Measurements from ENCODE around the gene BCAM.
"Not testable (repeated sequence)": the region's sequence is repeated elsewhere in the genome, so short reads cannot be mapped to it uniquely, and the experiment has no call there.

BCAM gene

DNA sequence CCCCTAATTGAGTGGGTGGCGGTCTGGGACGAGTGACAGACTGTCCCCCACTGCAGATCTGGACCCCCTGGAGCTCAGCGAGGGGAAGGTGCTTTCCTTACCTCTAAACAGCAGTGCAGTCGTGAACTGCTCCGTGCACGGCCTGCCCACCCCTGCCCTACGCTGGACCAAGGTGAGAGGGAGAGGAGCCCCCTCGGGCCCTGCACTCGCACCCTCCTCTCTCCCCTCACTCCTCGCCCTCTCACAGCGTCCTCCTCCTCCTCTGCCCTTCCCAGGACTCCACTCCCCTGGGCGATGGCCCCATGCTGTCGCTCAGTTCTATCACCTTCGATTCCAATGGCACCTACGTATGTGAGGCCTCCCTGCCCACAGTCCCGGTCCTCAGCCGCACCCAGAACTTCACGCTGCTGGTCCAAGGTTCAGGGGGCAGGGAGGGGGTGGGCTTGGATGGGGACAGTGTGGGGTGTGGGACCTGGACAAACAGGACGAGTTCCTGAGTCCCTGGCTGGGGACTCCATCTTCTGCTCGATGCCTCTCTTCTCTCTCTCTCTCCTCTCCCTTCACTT lies 9.6 kb downstream of the BCAM start:
- DNase-seq: no peak

DNA sequence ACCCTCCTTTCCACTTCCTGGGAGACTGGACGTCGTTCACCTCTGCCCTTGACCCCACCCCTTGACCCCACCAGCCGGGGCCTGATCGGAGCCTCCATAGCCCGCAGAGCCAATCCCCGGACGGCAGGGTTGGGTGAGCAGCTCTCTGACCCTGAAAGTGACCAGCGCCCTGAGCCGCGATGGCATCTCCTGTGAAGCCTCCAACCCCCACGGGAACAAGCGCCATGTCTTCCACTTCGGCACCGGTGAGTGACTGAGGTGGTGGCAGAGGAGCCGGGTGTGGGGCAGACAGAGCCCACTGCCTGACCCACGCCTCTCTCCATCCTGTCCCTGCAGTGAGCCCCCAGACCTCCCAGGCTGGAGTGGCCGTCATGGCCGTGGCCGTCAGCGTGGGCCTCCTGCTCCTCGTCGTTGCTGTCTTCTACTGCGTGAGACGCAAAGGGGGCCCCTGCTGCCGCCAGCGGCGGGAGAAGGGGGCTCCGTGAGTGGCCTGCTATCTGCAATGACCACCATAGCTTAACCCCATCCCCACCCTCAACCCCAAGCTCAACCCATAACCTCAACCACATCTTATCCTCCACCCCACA lies 10.4 kb downstream of the BCAM start:
- DNase-seq: no peak

DNA sequence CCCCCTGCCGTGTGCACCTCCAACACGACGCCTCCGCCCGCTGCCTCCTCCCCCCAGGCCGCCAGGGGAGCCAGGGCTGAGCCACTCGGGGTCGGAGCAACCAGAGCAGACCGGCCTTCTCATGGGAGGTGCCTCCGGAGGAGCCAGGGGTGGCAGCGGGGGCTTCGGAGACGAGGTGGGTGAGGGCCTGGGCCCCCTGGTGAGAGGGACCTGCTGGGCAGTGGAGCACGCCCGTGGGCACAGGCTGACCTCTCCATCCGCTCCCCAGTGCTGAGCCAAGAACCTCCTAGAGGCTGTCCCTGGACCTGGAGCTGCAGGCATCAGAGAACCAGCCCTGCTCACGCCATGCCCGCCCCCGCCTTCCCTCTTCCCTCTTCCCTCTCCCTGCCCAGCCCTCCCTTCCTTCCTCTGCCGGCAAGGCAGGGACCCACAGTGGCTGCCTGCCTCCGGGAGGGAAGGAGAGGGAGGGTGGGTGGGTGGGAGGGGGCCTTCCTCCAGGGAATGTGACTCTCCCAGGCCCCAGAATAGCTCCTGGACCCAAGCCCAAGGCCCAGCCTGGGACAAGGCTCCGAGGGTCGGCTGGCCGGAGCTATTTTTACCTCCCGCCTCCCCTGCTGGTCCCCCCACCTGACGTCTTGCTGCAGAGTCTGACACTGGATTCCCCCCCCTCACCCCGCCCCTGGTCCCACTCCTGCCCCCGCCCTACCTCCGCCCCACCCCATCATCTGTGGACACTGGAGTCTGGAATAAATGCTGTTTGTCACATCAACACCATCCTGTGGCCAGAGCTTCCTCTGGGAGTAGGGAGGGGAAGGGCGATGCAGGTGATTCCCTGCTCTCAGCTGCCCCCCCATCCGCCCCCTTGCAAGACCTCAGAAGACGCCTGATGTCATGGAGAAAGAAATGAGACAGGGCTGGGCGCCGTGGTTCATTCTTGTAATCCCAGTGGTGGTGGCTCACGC lies 12.0 kb downstream of the BCAM start:
- DNase-seq: no peak

DNA sequence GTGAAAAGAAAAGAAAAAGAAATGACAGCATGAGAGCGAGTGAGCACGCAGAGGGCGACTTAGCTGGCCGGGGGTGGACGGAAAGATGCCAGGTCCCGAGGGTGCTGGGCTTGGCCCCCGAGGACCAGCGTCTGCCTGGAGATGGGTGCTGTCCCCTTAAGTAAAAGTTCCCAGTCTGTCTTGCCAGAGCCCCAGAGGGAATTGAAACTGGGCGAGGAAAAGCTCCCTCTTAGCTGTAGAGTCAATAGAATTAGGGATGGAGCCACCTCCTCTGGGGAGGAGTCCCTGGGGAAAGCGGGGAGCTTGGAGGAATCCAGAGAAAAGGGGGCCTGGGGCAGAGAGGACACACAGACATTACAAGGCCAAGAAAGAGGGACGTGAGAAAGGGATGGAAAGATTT lies 13.3 kb downstream of the BCAM start:
- no peak for DNase-seq

DNA sequence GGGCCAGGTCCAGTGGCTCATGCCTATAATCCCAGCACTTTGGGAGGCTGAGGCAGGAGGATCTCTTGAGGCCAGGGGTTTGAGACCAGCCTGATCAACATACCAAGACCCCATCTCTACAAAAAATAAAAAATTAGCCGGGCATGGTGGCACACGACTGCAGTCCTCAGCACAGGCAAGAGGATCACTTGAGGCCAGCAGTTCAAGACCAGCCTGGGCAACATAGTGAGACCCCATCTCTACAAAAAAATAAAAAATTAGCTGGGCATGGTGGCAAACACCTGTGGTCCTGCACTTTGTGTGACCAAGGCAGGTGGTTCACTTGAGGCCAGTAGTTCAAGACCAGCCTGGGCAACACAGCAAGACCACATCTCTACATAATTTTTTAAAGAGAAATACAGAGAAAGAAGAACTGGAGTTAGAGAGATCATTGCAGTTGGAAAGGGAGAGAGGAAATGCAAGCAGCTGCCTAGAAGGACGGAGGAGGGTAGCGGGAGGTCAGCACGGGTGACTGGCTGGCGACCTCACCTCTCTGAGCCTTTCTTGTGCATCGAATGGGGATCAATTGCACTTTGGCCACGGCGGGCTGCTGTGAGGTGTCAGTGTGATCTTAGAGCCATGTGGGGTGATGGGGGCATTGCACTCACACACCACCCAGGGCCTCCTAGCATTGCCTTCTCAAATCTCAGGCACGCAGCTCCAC lies 13.9 kb downstream of the BCAM start:
- no peak for DNase-seq

DNA sequence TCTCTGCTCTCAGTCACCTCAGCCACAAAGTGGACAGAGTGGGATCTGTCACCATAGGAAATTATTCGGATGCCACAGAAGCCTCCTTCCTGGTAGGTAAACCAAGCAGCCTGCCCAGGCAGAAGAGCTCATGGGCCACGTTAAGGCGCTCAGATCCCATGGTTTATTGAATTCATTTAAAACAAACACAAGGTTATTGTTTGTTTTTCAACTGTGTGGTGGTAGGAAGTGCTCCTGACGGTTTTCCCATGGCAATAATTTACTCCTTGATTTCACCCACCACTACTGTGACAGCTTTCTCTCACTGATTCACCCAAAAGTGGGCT lies 14.4 kb downstream of the BCAM start:
- no peak for DNase-seq

DNA sequence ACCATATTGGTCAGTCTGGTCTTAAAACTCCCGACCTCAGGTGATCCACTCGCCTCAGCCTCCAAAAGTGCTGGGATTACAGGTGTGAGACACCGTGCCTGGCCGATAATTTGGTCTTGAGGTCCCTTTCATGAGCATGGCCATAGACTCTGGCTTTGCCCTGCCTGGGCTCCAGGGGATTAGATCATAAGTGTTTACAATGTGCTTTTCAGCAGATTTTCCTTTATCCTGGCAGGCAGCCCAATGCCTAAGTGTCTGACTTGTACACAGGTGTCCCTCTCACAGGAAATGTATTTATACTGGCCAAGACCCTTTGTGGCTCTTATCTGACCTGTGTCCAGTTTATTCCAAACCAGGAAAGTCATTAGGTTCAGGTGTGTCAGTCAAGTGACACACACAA lies 15.9 kb downstream of the BCAM start:
- DNase-seq: no peak

DNA sequence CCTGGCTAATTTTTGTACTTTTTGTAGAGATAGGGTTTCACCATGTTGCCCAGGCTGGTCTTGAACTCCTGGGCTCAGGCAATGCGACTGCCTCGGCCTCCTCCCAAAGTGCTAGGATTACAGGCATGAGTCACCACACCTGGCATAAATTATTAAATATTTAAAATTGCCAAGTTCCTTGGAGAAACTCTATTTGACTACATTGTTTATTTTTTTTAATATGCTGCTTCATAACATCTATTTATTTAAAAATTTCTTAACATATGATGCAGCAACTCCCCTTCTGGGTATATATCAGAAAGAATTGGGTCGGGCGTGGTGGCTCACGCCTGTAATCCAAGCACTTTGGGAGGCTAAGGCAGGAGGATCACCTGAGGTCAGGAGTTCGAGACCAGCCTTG lies 24.0 kb downstream of the BCAM start:
- DNase-seq: not testable (repeated sequence)

DNA sequence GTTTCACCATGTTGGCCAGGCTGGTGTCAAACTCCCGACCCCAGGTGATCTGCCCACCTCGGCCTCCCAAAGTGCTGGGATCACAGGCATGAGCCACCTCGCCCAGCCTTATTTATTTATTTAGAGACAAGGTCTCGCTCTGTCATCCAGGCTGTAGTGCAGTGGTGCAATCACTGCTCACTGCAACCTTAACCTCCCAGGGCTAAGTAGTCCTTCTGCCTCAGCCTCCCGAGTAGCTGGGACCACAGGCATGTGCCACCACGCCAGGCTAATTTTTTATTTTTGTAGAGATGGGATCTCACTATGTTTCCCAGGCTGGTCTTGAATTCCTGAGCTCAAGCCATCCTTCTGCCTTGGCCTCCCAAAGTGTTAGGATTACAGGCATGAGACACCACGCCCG lies 25.5 kb downstream of the BCAM start:
- DNase-seq: not testable (repeated sequence)

DNA sequence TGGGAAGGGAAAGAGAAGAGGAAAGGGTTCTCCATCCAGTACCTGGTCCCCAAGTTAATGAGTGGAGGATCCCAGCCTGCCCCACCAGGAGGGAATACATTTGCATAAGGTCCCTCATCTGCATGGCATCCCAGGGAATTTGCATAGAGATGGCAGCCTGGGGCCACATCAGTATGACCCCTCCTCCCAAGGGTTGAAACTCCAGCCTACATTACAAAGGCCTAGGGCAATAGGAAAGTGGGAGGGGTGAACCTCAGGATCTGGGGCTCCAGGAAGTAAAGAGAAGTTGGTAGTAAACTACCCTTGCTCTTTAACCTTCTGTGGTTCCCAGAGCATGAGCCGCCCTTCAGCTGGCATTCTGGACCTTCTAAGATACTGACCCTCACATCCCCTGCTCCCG lies 30.4 kb downstream of the BCAM start:
- DNase-seq: no peak

DNA sequence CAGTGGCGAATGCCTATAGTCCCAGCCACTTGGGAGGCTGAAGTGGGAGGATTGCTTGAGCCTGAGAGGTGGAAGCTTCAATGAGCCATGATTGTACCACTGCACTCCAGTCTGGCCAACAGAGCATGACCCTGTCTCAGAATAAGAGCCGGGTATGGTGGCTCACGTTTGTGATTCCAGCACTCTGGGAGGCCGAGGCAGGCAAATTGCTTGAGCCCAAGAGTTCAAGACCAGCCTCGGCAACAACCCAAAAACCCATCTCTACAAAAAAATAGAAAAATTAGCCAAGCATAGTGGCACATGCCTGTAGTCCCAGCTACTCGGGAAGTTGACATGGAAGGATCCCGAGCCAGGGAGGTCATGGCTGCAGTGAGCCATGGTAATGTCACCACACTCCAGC lies 31.9 kb downstream of the BCAM start:
- no peak for DNase-seq

DNA sequence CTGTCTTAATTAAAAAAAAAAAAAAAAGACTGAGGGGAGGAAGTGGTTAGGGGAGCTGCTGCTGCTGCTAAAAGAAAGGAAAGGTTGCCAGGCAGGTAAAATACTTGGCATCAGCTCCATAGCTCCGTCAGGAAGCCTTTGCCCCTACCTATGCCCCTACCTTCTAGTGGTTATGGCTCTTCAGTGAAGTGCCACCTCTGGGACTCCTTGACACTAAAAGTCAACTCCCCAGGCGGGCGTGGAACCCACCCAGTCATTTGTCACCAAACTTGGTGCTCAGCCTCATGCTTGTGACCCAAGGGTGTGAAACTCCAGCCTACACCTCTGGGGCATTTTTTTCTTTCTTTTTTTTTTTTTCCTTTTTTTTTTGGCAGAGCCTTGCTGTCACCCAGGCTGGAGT lies 32.3 kb downstream of the BCAM start:
- DNase-seq: no peak

DNA sequence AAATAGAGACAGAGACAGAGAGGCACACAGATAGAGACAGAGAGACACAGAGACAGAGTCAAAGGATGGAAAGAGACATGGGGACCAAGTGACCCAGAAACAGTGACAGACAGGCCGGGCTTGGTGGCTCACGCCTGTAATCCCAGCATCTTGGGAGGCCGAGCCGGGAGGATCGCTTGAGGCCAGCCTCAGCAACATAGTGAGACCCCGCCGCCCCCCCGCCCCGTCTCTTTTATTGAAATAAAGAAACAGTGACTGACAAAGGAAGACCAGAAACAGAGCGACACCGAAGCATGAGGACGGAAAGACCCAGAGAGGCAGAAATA lies 36.3 kb downstream of the BCAM start:
- no peak for DNase-seq

DNA sequence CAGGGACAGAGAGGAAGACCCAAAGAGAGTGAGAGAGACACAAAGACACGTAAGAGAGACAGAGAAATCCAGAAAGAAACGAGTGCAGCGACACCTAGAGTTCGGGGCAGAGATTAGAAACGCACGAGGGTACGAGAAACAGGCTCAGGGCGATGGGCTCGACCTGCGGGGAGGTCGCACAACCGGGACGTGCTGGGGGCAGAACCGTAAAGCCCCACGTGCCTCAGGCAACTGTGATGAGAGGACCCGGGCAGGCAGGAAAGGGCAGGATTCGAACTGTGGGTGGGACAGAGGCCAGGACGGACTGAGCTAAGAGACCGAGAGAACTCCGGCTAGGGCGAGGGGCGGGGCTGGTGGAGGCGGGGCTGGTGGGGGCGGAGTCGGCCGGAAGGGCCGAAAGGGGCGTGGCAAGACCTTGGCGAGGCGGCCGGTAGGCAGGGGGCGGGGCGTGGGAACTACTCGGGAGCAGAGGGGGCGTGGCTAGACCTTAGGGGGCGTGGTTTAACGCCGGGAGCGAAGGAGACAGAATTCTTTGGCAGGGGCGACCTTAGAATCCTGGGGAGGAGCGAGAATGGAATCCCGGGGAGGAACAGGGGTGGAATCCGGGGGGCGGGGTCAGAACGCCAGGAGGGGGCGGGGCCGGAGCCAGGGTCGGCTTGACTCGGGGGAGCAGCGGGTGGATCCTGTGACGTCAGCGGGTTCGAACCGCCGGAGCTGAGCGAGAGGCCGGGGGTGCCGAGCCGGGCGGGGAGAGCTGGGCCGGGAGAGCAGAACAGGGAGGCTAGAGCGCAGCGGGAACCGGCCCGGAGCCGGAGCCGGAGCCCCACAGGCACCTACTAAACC lies 36.9 kb downstream of the BCAM start, which contains the start of gene NECTIN2:
TSS of gene NECTIN2 (plus strand) at position 686 of the 843 bp plus-strand sequence. CDS start 229 bp downstream, outside the sequence.
- peak; percentile 88 for DNase-seq

DNA sequence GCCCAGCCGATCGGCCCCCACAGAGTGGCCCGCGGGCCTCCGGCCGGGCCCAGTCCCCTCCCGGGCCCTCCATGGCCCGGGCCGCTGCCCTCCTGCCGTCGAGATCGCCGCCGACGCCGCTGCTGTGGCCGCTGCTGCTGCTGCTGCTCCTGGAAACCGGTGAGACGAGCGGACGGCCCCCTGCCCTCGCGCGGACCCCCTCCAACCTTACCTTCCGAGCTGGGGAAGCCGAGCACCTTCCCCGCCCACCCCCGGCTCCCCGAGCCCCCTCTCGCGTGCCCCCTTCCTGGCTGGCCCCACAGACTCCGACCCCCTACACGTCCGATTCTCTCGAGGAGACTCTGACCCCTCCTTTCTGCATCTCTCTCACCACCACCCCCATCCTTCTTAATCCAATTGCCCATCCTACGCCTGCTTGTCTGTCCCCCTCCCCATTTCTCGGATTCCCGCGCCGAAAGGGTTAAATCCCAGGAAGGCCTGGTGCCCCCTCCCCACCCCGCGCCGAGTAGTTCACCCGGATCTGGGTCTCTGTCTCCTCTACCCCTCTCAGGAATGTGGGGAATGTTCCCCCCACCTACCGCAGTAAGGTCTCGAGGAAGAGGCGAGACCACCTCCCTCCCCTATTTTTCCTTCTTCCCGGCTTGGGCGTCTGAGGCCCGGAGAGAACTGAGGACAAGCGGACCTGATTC lies 37.7 kb downstream of the BCAM start:
- DNase-seq: no peak

DNA sequence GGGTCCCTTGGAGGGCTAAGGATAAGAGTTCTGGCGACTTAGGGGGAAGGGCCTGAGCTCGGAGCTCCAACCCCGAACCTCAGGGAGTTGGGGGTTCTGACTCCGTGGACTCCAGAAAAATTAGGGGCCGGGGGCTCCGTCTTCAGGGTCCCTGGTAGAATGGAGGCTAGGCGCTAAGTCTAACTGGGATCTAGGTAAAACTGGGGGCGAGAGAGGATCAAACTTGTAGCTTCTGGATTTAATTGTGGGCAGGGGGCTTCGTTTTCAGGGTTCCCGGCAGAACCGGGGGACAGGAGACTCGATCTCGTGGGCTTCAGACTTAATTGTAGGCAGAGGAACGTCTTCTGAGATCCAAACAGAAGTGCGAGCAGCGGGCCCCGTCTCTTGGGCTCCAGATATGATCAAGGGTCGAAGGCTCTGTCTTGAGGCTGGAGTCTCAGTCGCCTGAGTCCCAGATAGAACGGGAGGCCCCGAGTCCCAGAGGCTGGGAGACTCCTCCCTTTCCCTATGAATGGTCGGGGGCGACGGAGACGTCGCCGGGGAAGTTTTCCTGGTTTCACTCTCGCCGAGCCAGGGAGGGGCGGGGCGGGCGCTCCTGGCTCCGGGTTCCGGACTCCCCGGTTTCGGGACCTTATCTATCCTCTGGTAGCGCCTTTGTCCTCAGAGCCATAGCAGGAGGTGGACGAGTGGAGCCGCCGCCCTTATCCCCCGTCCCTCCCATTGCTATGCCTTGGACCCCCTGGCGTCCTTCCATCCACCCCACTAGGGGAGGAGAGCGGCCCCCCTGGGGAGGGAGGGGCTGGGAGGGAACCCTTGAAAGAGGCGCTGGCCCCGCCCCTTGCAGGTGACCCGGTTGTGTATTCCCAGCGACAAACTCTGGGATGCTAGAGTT lies 38.5 kb downstream of the BCAM start:
- no peak for DNase-seq

DNA sequence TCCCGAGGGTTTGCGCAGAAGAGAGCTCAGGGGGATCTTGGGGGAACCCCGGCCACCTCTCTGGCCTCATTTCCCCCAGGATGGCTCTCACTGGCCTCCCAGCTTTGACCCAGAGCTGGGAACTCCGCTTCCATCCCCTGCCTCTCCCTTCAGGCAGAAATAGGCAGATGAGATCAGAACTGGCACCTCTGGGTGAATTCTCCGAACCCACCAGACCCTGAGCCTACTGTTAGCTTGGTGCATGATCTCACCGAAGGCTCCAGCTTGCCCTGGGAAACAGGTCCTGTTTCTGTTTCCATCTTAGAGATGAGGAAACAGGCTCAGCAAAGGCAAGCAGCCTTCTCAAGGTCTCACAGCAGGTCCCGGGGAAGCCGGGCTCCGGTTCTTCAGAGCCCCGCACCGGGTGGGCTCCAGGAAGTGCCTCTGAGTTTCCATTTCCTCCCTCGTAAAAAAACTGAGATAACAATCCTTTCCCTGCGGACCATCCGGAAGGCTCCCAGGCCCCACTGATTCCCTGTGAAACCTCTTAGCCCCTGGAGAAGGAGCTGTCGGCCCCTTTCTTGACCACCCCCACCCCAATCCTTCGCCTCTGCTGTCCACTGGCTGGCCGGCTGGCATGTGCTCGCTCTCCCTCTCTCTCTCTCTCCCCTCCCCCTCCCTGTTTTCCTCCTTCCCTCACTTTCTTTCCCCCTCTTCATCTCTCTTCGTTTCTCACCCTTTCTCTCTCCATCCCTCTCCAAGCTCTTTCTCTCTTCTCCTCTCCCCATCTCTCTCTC lies 39.3 kb downstream of the BCAM start:
- DNase-seq: no peak

DNA sequence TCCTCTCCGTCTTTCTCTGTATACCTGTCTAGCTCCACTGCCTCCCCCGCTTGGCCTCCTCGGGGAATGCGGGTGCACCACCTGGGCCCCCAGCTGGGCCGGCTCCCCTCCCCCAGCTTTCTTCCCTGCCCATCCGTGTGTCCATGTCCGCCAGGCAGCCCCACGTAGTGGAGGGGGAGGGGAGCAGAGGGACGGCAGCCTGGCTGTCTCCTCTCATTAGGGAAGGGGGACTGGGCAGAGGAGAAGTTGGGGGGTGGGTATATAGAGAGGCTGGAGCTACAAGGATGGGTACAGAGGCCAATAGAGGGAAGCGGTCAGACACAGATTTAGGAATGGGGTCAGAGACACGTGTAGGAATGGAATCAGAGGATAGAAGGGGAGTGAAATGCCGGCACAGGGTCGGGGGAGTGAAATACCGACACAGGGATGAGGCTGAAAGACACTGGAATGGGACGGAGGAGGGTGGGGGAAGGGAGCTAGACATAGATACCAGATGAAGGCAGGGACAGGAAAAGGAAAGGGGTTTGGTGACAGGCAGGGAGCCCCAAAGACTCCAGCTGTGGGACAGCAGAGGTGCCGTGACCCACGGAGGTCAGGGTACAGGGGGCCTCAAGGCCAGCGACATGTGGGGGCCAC lies 40.0 kb downstream of the BCAM start:
- no peak for DNase-seq

DNA sequence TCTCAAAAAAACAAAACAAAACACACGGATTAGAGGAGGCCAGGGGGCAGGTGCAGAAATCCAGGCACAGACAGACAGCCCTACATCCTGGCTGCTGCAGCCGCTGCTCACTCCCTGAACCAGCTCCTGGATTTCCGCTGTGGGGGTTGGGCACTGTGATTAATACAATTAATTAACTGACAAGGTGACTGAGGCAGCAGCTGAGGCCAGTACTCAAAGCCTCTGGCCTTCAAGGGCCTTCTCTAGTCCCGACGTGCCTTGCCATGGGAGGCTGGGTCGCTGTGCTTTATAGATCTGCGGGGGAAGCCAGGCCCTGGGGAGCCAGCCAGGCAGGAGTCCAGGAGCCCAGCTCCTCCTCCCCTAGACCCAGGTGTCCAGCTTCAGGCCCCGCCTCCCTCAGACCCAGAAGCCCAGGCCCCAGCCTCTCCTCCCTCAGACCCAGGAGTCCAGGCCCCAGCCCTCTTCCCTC lies 41.8 kb downstream of the BCAM start:
- no peak for DNase-seq

DNA sequence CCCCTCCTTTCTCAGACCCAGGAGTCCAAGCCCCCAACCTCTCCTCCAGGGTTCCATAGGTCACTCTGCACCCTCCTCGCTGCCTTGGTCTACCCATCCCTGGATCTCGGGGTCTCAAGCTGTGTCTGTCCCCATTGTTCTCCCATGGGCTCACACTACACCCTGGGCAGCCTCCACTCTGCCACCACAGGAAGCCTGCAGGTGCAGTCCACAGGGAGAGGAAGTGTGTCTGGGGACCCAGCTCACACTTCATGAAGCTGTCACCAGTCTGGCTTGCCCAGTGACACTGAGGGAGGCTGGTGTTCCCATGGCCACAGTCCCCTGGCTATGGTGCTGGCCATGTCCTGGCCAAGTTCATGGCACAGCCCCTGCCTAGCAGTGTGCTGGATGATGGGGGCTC lies 42.5 kb downstream of the BCAM start:
- DNase-seq: no peak

All from NCI-H1436 (cell line).